ENCODE data around the gene C2CD5. TPM values are rescaled to one million over a fixed set of nuclear protein-coding genes. Genes with fewer than 3 reads are reported as not detected.

Gene C2CD5
- total and polyA plus RNA-seq, 2 of the 4 experiments (the other 2 are of a cell fraction): 14.5 to 15.8 TPM

DNA sequence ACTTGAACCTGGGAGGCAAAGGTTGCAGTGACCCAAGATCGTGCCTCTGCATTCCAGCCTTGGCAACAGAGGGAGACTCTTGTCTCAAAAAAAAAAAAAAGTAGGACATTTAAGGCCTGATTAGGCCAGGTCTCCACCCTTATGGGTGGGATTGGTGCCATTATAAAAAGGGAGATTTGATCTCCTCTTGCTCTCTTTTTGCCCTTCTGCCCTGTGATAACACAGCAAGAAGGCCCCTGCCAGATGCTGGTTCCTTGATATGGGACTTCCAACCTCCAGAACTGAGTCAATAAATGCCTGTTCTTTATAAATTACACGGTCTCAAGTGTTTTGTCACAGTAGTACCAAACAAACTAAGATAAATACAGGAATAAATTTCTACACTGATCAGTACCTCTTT lies 81.0 kb downstream of the C2CD5 start:
- DNase-seq (no peak), ATAC-seq (ENCODE audit: low read depth) (no peak)
- dilution Hi-C loops (cut with HindIII; ENCODE audit: low sequenced_read_pairs, unreplicated experiment): no loop called here
- H3K56ac ChIP-seq (ENCODE audit: extremely low read depth, insufficient read depth, low read length): no peak overlapping the region
- H3K9me3 ChIP-seq (ENCODE audit: control insufficient read depth, insufficient read depth, low read length): no peaks in the 10 kb centered on the region
- H2AFZ ChIP-seq (replicated peaks; ENCODE audit: low read length, poor library complexity): no peak overlapping the region
- H3K23ac ChIP-seq (ENCODE audit: low read depth, low read length): no peak overlapping the region
- TF ChIP-seq MAFK (IDR thresholded peaks at IDR 0.05; ENCODE audit: low read depth, low read length) (no peak), RAD21 (IDR thresholded peaks at IDR 0.05; ENCODE audit: low read length) (no peak), CHD1 (IDR thresholded peaks at IDR 0.05; ENCODE audit: low read depth, low read length) (no peak), FOS (IDR thresholded peaks at IDR 0.05; ENCODE audit: low read depth, low read length) (no peak), RFX5 (IDR thresholded peaks at IDR 0.05; ENCODE audit: low read depth, low read length) (no peak), NFE2L2 (IDR thresholded peaks at IDR 0.05; ENCODE audit: low read depth, low read length) (no peak), MAZ (IDR thresholded peaks at IDR 0.05; ENCODE audit: borderline replicate concordance, low read depth, low read length) (no peak), MXI1 (IDR thresholded peaks at IDR 0.05; ENCODE audit: borderline replicate concordance, low read depth, low read length) (no peak), RCOR1 (IDR thresholded peaks at IDR 0.05; ENCODE audit: insufficient replicate concordance, low read length) (no peak)
- TF ChIP-seq, protein P1, sequence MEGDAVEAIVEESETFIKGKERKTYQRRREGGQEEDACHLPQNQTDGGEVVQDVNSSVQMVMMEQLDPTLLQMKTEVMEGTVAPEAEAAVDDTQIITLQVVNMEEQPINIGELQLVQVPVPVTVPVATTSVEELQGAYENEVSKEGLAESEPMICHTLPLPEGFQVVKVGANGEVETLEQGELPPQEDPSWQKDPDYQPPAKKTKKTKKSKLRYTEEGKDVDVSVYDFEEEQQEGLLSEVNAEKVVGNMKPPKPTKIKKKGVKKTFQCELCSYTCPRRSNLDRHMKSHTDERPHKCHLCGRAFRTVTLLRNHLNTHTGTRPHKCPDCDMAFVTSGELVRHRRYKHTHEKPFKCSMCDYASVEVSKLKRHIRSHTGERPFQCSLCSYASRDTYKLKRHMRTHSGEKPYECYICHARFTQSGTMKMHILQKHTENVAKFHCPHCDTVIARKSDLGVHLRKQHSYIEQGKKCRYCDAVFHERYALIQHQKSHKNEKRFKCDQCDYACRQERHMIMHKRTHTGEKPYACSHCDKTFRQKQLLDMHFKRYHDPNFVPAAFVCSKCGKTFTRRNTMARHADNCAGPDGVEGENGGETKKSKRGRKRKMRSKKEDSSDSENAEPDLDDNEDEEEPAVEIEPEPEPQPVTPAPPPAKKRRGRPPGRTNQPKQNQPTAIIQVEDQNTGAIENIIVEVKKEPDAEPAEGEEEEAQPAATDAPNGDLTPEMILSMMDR (conservative IDR thresholded peaks at IDR 0.05; ENCODE audit: low read depth, low read length): no peak
- TF ChIP-seq, protein P2, sequence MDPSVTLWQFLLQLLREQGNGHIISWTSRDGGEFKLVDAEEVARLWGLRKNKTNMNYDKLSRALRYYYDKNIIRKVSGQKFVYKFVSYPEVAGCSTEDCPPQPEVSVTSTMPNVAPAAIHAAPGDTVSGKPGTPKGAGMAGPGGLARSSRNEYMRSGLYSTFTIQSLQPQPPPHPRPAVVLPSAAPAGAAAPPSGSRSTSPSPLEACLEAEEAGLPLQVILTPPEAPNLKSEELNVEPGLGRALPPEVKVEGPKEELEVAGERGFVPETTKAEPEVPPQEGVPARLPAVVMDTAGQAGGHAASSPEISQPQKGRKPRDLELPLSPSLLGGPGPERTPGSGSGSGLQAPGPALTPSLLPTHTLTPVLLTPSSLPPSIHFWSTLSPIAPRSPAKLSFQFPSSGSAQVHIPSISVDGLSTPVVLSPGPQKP (IDR thresholded peaks at IDR 0.05; ENCODE audit: borderline replicate concordance, low read depth, low read length): no peak
- TF ChIP-seq, protein P3, sequence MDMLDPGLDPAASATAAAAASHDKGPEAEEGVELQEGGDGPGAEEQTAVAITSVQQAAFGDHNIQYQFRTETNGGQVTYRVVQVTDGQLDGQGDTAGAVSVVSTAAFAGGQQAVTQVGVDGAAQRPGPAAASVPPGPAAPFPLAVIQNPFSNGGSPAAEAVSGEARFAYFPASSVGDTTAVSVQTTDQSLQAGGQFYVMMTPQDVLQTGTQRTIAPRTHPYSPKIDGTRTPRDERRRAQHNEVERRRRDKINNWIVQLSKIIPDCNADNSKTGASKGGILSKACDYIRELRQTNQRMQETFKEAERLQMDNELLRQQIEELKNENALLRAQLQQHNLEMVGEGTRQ (IDR thresholded peaks at IDR 0.05; ENCODE audit: low read depth, low read length): no peak
- H2AK5ac ChIP-seq (ENCODE audit: low read depth, low read length): no peak overlapping the region
- no peak overlapping the region for H2BK120ac ChIP-seq (ENCODE audit: low read depth, low read length)
- POLR2A ChIA-PET (ENCODE audit: unreplicated experiment): no interaction called here
- no peak overlapping the region for H3K27ac ChIP-seq (ENCODE audit: insufficient read depth, low read length)
- H2BK20ac ChIP-seq (ENCODE audit: low read depth, low read length): no peak overlapping the region
- H3K4me3 ChIP-seq (ENCODE audit: insufficient read depth, low read depth, low read length): no peak overlapping the region
- H3K18ac ChIP-seq (ENCODE audit: low read depth, low read length): no peak overlapping the region
- H3K4me1 ChIP-seq (ENCODE audit: control insufficient read depth, insufficient read depth, low read length): no peaks in the 10 kb centered on the region
- intact Hi-C loops (cut with micrococcal nuclease): loop anchor here (5.0 kb wide), 1 partner anchor 164 kb away; the partner anchor contains the start of gene ETNK1
- CTCF ChIA-PET: no interaction called here
- no peak overlapping the region for H3K9ac ChIP-seq (ENCODE audit: low read depth, low read length)
- H2BK5ac ChIP-seq (ENCODE audit: low read depth, low read length, poor library complexity, severe bottlenecking): no peak overlapping the region
- H4K20me1 ChIP-seq (ENCODE audit: insufficient read depth, low read length): no peaks in the 10 kb centered on the region
- peaks cover 4% of the 10 kb centered on the region for H3K36me3 ChIP-seq (ENCODE audit: control insufficient read depth, insufficient read depth, low read length)
- H3K9me1 ChIP-seq (ENCODE audit: insufficient read depth, low read length): no peaks in the 10 kb centered on the region
- BruUV-seq (replicated peaks): no TSS peak
- no CpG with 5 or more reads among the region's 2 CpGs for WGBS, 2 experiments (ENCODE audit: extremely low coverage in 2 of 2, insufficient read length in 1 of 2)
- no peak overlapping the region for H2BK15ac ChIP-seq (ENCODE audit: low read depth, low read length)
- no peaks in the 10 kb centered on the region for H3K27me3 ChIP-seq (ENCODE audit: control insufficient read depth, insufficient read depth, low read length)
- H4K5ac ChIP-seq (ENCODE audit: low read depth, low read length): no peak overlapping the region
- no peaks in the 10 kb centered on the region; a peak in 1 of 4 replicates for H3K79me1 ChIP-seq (ENCODE audit: low read depth in 1 of 2, low read length in 2 of 2)
- in situ Hi-C loops (cut with MboI; ENCODE audit: low sequenced_read_pairs): loop anchor here (10.0 kb wide), 1 partner anchor 171 kb away; no protein-coding TSS in a partner anchor
- no peak overlapping the region for H2AK9ac ChIP-seq (replicated peaks; ENCODE audit: low read depth, low read length, poor library complexity)
- H4K8ac ChIP-seq (ENCODE audit: low read depth in 2 of 2, low read length in 2 of 2): no peak overlapping the region
- no peak overlapping the region for H3K4me2 ChIP-seq (ENCODE audit: low read depth, low read length)
- H4K91ac ChIP-seq (ENCODE audit: insufficient read depth, low read depth, low read length): no peak overlapping the region
- no peak overlapping the region for H3K14ac ChIP-seq (replicated peaks; ENCODE audit: low read depth, low read length)
- H3K4ac ChIP-seq (ENCODE audit: low read depth, low read length): no peak overlapping the region

Data from IMR-90 (cell line).